IMR-90 (cell line): ENCODE measurements around the gene GRB10. TPM values are rescaled to one million over a fixed set of nuclear protein-coding genes. Genes with fewer than 3 reads are reported as not detected.

Source experiments
- ATAC-seq: fragments of 200-7000 bp; cut with Tn5 transposase; 2 replicates; pipeline ENCODE4 v1.9.1; 2020; ENCODE audit warnings: low read depth, mild to moderate bottlenecking, moderate library complexity
- BruUV-seq: library from RNA; stranded (reverse); fragments of 400-500 nt; replicated peaks from 2 replicates; lab custom pipeline; 2021; lab: Mats Ljungman, UMichigan
- CTCF ChIA-PET: fragments of 300-600 bp; formaldehyde crosslinking; extraction: SDS; loops from one replicate; lab custom pipeline; 2021; ENCODE audit warnings: antibody characterized with exemption; lab: Yijun Ruan, JAX
- POLR2A ChIA-PET: fragments of 300-600 bp; sonication (Branson Sonifier 250); formaldehyde crosslinking; loops from one replicate; lab custom pipeline; 2022; ENCODE audit warnings: antibody characterized with exemption; ENCODE audit not compliant: unreplicated experiment; lab: Charles Lee
- DNase-seq: peaks from one replicate; pipeline ENCODE4 v3.0.0; 2013
- H2AFZ ChIP-seq: replicated peaks from 2 replicates; pipeline ENCODE3; 2013; ENCODE audit warnings: low read length, mild to moderate bottlenecking; ENCODE audit not compliant: poor library complexity
- H2AK5ac ChIP-seq: 2 replicates; pipeline ENCODE4 v1.6.1; 2013; ENCODE audit warnings: low read depth, low read length, inconsistent platforms
- H2AK9ac ChIP-seq: replicated peaks from 2 replicates; pipeline ENCODE3; 2013; ENCODE audit warnings: mild to moderate bottlenecking, low read depth, low read length, moderate library complexity; ENCODE audit not compliant: poor library complexity
- H2BK120ac ChIP-seq: 2 replicates; pipeline ENCODE4 v1.6.1; 2013; ENCODE audit warnings: low read depth, low read length, inconsistent platforms
- H2BK15ac ChIP-seq: 3 replicates; pipeline ENCODE4 v1.6.1; 2013; ENCODE audit warnings: low read depth, low read length, inconsistent platforms
- H2BK20ac ChIP-seq: 2 replicates; pipeline ENCODE4 v1.6.1; 2013; ENCODE audit warnings: low read depth, mild to moderate bottlenecking, inconsistent platforms, low read length, moderate library complexity
- H2BK5ac ChIP-seq: 2 replicates; pipeline ENCODE4 v1.6.1; 2013; ENCODE audit warnings: mild to moderate bottlenecking, low read depth, low read length, inconsistent platforms; ENCODE audit not compliant: poor library complexity, severe bottlenecking
- H3K14ac ChIP-seq: replicated peaks from 2 replicates; pipeline ENCODE4 v1.6.1; 2013; ENCODE audit warnings: low read depth, low read length, inconsistent platforms
- H3K18ac ChIP-seq: 2 replicates; pipeline ENCODE4 v1.6.1; 2013; ENCODE audit warnings: low read depth, low read length, control low read depth
- H3K23ac ChIP-seq: 2 replicates; pipeline ENCODE4 v1.6.1; 2013; ENCODE audit warnings: low read depth, low read length, inconsistent platforms
- H3K27ac ChIP-seq: 2 replicates; pipeline ENCODE4 v1.5.1; 2013; ENCODE audit warnings: mild to moderate bottlenecking, control low read depth, low read length; ENCODE audit not compliant: insufficient read depth
- H3K27me3 ChIP-seq: 2 replicates; pipeline ENCODE4 v1.6.1; 2013; ENCODE audit warnings: low read length; ENCODE audit not compliant: control insufficient read depth, insufficient read depth
- H3K36me3 ChIP-seq: 2 replicates; pipeline ENCODE4 v1.6.1; 2013; ENCODE audit warnings: low read length, mixed read lengths; ENCODE audit not compliant: control insufficient read depth, insufficient read depth
- H3K4ac ChIP-seq: 2 replicates; pipeline ENCODE4 v1.6.1; 2013; ENCODE audit warnings: low read depth, low read length, inconsistent platforms
- H3K4me1 ChIP-seq: 2 replicates; pipeline ENCODE4 v1.6.1; 2013; ENCODE audit warnings: low read length, mixed read lengths; ENCODE audit not compliant: control insufficient read depth, insufficient read depth
- H3K4me2 ChIP-seq: 2 replicates; pipeline ENCODE4 v1.6.1; 2013; ENCODE audit warnings: low read depth, mild to moderate bottlenecking, control low read depth, low read length, moderate library complexity
- H3K4me3 ChIP-seq: 2 replicates; pipeline ENCODE4 v1.5.1; 2013; ENCODE audit warnings: low read depth, mild to moderate bottlenecking, control low read depth, low read length, moderate library complexity; ENCODE audit not compliant: insufficient read depth
- H3K56ac ChIP-seq: 2 replicates; pipeline ENCODE4 v1.6.1; 2013; ENCODE audit warnings: low read length, inconsistent platforms; ENCODE audit not compliant: insufficient read depth; ENCODE audit errors: extremely low read depth
- H3K79me1 ChIP-seq, 2 experiments: 2 replicates each; pipeline ENCODE4 v1.6.1; 2013; ENCODE audit warnings: low read length in 2 of 2, inconsistent platforms in 1 of 2, low read depth in 1 of 2
- H3K9ac ChIP-seq: 2 replicates; pipeline ENCODE4 v1.6.1; 2013; ENCODE audit warnings: low read depth, low read length, control low read depth
- H3K9me1 ChIP-seq: 2 replicates; pipeline ENCODE4 v1.6.1; 2013; ENCODE audit warnings: low read length, inconsistent platforms; ENCODE audit not compliant: insufficient read depth
- H3K9me3 ChIP-seq: 2 replicates; pipeline ENCODE4 v1.6.1; 2013; ENCODE audit warnings: low read length; ENCODE audit not compliant: control insufficient read depth, insufficient read depth
- H4K20me1 ChIP-seq: 2 replicates; pipeline ENCODE4 v1.6.1; 2013; ENCODE audit warnings: low read length, inconsistent platforms; ENCODE audit not compliant: insufficient read depth
- H4K5ac ChIP-seq: 2 replicates; pipeline ENCODE4 v1.6.1; 2013; ENCODE audit warnings: mild to moderate bottlenecking, low read depth, low read length, control low read depth
- H4K8ac ChIP-seq, 2 experiments: 2 replicates each; pipeline ENCODE4 v1.6.1; 2013; ENCODE audit warnings: low read depth in 2 of 2, low read length in 2 of 2, control low read depth in 1 of 2, inconsistent platforms in 1 of 2
- H4K91ac ChIP-seq: 2 replicates; pipeline ENCODE4 v1.6.1; 2013; ENCODE audit warnings: low read depth, low read length, inconsistent platforms; ENCODE audit not compliant: insufficient read depth
- CEBPB ChIP-seq: IDR thresholded peaks from 2 replicates; pipeline ENCODE4 v1.6.1; 2012; ENCODE audit warnings: low read depth, low read length, improper control_type of control experiment
- MAFK ChIP-seq: IDR thresholded peaks from 2 replicates; pipeline ENCODE4 v1.6.1; 2012; ENCODE audit warnings: low read depth, low read length, improper control_type of control experiment
- MXI1 ChIP-seq: IDR thresholded peaks from 2 replicates; pipeline ENCODE4 v1.6.1; 2012; ENCODE audit warnings: low read depth, mild to moderate bottlenecking, low read length, moderate library complexity, borderline replicate concordance
- NFE2L2 ChIP-seq: fragments of 150-350 bp; IDR thresholded peaks from 2 replicates; pipeline ENCODE4 v1.6.1; 2016; ENCODE audit warnings: low read depth, mild to moderate bottlenecking, low read length
- POLR2A ChIP-seq: IDR thresholded peaks from 2 replicates; pipeline ENCODE4 v1.6.1; 2012; ENCODE audit warnings: mild to moderate bottlenecking, low read depth, low read length
- RAD21 ChIP-seq: IDR thresholded peaks from 2 replicates; pipeline ENCODE4 v1.6.1; 2012; ENCODE audit warnings: low read length, improper control_type of control experiment
- RFX5 ChIP-seq: IDR thresholded peaks from 2 replicates; pipeline ENCODE4 v1.8.0; 2012; ENCODE audit warnings: low read depth, mild to moderate bottlenecking, low read length, moderate library complexity
- WGBS, 2 experiments: methylation state at CpG; one replicate each; pipeline versions ENCODE4 v1.1.5 to v1.1.7; 2013; ENCODE audit warnings: missing lambda C conversion rate in 2 of 2; ENCODE audit not compliant: insufficient read length in 1 of 2; ENCODE audit errors: extremely low coverage in 2 of 2; 5-methylcytosine and 5-hydroxymethylcytosine counted together
- dilution Hi-C: fragments of 300-500 bp; cut with HindIII; formaldehyde crosslinking; loops from one replicate; pipeline ENCODE4 v1.14.3; 2018; ENCODE audit warnings: low sequenced_read_pairs; ENCODE audit not compliant: unreplicated experiment
- in situ Hi-C: fragments of 300-500 bp; cut with MboI; formaldehyde crosslinking; loops from 3 replicates; pipeline ENCODE4 v1.14.3; 2019; ENCODE audit warnings: low sequenced_read_pairs, inconsistent platforms, mixed read lengths
- intact Hi-C: fragments of 100-400 bp; cut with micrococcal nuclease; formaldehyde crosslinking; loops from 2 replicates; pipeline ENCODE4 v1.10.0; 2022
- polyA plus RNA-seq, 3 experiments: library from polyadenylated mRNA; depleted of rRNA; stranded (reverse); fragments of >200 nt; gene quantifications; 2 replicates each; pipeline ENCODE4 v1.2.3, GENCODE V29; 2012; ENCODE audit warnings: low replicate concordance in 1 of 3
- total RNA-seq: library from RNA; depleted of rRNA; stranded (reverse); fragments of >200 nt; gene quantifications from 2 replicates; pipeline ENCODE4 v1.2.3, GENCODE V29; 2012
- TF ChIP-seq, protein P1 (sequence below): fragments of 150-350 bp; IDR thresholded peaks from 2 replicates; pipeline ENCODE4 v1.6.1; 2017; ENCODE audit warnings: mild to moderate bottlenecking, antibody characterized with exemption, low read length, low read depth

Gene GRB10
- total and polyA plus RNA-seq, 2 of the 4 experiments (the other 2 are of a cell fraction) = 6.3 to 15.1 TPM

DNA sequence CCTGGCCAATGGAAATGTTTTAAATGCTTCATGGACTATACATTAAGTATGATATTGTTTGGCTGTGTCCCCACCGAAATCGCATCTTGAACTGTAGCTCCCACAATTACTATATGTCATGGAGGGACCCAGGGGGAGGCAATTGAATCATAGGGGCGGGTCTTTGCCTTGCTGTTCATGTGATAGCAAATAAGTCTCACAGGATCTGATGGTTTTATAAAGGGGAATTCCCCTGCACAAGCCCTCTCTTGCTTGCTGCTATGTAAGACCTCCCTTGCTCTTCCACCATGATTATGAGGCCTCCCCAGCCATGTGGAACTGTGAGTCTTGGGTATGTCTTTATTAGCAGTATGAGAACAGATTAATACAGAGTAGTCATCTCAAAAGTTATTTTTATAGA lies 32.4 kb upstream of the GRB10 start:
- H3K4me1 ChIP-seq = no peaks in the 10 kb centered on the region
- H2BK5ac ChIP-seq = no peak overlapping the region
- BruUV-seq = no TSS peak
- H2AK5ac ChIP-seq = no peak overlapping the region
- no peak overlapping the region for H2BK120ac ChIP-seq
- intact Hi-C loops = no loop called here
- ChIA-PET CTCF (no interaction called here), POLR2A (no interaction called here)
- no peak for ATAC-seq
- H2BK20ac ChIP-seq = no peak overlapping the region
- no CpG with 5 or more reads among the region's 3 CpGs for WGBS, 2 experiments
- dilution Hi-C loops = no loop called here
- H4K8ac ChIP-seq = no peak overlapping the region
- no peak for DNase-seq
- no peak overlapping the region for H2AFZ ChIP-seq
- no peak overlapping the region for H3K27ac ChIP-seq
- H3K4ac ChIP-seq = no peak overlapping the region
- no peak overlapping the region for H2BK15ac ChIP-seq
- no peak overlapping the region for H3K18ac ChIP-seq
- TF ChIP-seq CEBPB (no peak), POLR2A (no peak), RFX5 (no peak), NFE2L2 (no peak), RAD21 (no peak), MXI1 (no peak), MAFK (no peak)
- TF ChIP-seq, protein P1, sequence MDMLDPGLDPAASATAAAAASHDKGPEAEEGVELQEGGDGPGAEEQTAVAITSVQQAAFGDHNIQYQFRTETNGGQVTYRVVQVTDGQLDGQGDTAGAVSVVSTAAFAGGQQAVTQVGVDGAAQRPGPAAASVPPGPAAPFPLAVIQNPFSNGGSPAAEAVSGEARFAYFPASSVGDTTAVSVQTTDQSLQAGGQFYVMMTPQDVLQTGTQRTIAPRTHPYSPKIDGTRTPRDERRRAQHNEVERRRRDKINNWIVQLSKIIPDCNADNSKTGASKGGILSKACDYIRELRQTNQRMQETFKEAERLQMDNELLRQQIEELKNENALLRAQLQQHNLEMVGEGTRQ = no peak
- H3K56ac ChIP-seq = no peak overlapping the region
- no peak overlapping the region for H3K4me2 ChIP-seq
- no peaks in the 10 kb centered on the region; the same call in 1 of the 2 replicates for H3K9me1 ChIP-seq
- no peak overlapping the region for H3K23ac ChIP-seq
- no peak overlapping the region for H4K5ac ChIP-seq
- in situ Hi-C loops = no loop called here
- H4K91ac ChIP-seq = no peak overlapping the region
- no peaks in the 10 kb centered on the region for H3K9me3 ChIP-seq
- H3K4me3 ChIP-seq = no peak overlapping the region
- H3K36me3 ChIP-seq = no peaks in the 10 kb centered on the region
- no peaks in the 10 kb centered on the region for H4K20me1 ChIP-seq
- H3K79me1 ChIP-seq = no peaks in the 10 kb centered on the region
- peaks cover 26% of the 10 kb centered on the region for H3K27me3 ChIP-seq
- H3K9ac ChIP-seq = no peak overlapping the region
- no peak overlapping the region for H2AK9ac ChIP-seq
- H3K14ac ChIP-seq = no peak overlapping the region
